C4-2B (cell line): ENCODE measurements around the gene FOXF1.
A peak's percentile ranks its signal among the peaks of the same experiment; 100 is the strongest.

ENCODE experiments used
- H3K27ac ChIP-seq: fragments of 450-650 bp; 2 replicates; pipeline ENCODE4 v1.5.1; 2017
- ZFX ChIP-seq: fragments of 450-650 bp; IDR thresholded peaks from 2 replicates; pipeline ENCODE4 v1.6.1; 2017
- TF ChIP-seq, protein P1 (sequence below): fragments of 450-650 bp; conservative IDR thresholded peaks from 2 replicates; pipeline ENCODE4 v1.5.1; 2017; ENCODE audit warnings: mild to moderate bottlenecking

Gene FOXF1

DNA sequence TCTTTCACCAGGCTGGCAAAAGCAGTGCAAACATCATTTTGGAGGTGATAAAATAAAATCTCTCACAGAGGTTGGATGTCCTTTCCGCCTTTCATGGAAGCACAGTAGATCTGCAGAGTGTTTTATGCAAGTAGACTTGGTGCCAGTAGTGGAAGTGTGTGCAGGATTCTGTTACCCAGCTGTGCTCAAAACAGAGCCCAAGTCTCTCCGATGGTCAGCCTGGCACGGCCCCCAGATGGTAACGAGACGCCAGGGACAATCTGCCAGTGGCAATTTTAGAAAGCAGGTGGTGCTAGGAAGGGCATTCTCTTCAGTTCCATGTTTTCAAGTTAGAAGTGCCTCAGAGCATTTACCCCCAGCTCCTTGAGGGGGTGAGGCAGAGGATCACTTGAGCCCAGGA lies 46.2 kb downstream of the FOXF1 start:
- no peak for TF ChIP-seq ZFX
- TF ChIP-seq, protein P1, sequence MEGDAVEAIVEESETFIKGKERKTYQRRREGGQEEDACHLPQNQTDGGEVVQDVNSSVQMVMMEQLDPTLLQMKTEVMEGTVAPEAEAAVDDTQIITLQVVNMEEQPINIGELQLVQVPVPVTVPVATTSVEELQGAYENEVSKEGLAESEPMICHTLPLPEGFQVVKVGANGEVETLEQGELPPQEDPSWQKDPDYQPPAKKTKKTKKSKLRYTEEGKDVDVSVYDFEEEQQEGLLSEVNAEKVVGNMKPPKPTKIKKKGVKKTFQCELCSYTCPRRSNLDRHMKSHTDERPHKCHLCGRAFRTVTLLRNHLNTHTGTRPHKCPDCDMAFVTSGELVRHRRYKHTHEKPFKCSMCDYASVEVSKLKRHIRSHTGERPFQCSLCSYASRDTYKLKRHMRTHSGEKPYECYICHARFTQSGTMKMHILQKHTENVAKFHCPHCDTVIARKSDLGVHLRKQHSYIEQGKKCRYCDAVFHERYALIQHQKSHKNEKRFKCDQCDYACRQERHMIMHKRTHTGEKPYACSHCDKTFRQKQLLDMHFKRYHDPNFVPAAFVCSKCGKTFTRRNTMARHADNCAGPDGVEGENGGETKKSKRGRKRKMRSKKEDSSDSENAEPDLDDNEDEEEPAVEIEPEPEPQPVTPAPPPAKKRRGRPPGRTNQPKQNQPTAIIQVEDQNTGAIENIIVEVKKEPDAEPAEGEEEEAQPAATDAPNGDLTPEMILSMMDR = no peak
- H3K27ac ChIP-seq = no peak overlapping the region

DNA sequence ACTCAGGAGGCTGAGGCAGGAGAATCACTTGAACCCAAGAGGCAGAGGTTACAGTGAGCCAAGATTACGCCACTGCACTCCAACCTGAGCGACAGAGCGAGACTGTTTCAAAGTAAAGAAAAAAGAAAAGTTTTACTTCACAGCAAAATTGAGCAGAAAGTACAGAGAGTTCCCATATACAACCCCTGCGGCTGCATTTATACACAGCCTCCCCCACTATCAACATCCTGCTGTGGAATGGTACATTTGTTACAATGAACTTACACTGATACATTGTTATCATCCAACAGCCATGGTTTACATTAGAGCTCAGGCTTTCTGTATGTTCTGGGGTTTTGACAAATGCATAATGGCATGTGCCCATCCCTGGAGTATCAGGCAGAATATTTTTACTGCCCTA lies 47.3 kb downstream of the FOXF1 start:
- H3K27ac ChIP-seq = no peak overlapping the region
- TF ChIP-seq ZFX = no peak
- TF ChIP-seq, protein P1 = no peak

DNA sequence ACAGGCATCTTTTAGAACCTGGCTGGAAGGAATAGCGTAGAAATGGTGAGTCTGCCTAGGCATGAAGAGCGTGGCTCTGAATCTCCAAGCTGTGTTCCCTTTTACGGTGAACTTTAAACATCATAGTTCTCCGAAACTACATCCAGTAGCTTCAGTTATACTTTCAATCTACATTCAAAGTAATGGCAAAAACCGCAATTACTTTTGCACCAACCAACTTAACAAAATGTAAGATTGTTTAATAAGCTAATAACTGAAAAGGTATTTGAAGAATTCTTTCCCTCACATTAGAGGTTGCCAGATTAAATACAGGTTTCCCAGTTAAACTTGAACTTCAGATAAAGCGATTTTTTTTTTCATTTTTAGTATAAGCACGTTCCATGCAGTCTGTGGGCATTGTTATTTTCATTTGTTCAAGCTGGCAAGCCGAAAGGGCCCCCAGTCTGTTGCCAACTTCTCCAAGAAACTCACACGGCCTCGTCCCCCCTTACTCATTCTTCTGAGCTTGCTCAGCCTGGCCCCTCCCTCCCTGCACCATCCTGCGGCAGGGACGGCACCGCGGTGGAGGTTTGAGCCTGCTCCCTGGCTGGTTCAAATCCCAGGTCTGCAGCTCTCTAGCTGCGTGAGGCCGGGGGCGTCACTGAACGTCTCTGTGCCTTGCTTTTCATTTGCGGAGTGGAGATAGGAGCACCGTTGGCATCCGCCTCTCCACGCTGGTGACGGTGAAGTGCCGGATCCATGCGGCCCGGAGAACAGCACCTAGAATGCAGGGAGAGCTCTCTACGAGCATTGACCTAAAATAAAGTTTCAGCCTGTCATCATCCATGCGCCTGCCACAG lies 48.2 kb downstream of the FOXF1 start:
- no peak for TF ChIP-seq ZFX
- TF ChIP-seq, protein P1 = no peak

DNA sequence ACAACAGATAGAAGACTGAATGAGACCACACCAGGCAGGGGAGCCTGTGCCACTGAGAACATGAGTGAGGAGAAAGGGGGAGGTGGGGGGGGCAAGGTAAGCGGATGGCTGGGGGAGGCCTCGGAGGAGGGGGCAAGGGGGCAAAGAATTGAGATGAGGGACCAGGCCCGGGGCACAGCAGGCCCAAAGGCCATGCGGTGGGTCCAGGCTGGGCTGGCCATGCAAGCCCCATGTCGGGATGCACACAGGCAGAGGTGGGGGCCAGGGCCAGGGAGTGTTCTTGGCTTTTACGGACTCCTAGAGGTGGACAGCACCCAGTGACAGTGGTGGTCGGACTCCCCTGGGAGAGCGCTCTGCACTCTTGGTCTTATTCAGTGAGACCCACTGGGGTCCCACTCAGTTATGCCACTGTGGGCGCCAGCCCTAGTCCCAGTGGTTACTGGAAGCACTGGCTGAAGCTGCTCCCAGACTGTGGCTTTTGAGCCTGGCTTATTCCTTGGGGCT lies 49.5 kb downstream of the FOXF1 start:
- no peak overlapping the region for H3K27ac ChIP-seq
- TF ChIP-seq ZFX = no peak
- TF ChIP-seq, protein P1 = no peak

More for the DNA sequence above, 48.2 kb downstream of the FOXF1 start:
- no peak overlapping the region for H3K27ac ChIP-seq

DNA sequence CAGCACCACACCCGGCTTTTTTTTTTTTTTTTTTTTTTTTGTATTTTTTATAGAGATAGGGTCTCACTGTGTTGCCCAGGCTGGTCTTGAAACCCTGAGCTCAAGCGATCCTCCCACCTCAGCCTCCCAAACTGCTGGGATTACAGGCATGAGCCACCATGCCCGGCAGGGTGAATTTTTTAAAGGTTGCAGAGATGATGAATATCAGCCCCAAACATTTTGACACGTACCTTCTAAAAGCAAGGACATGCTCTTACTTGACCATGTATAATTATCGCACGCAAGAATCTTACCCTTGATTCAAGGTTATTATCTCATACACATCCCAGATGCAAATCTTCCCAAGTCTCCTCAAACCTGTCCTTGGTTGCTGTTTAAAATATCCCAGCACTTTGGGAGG lies 52.0 kb downstream of the FOXF1 start:
- TF ChIP-seq ZFX = no peak
- TF ChIP-seq, protein P1 = no peak
- H3K27ac ChIP-seq = no peak overlapping the region

DNA sequence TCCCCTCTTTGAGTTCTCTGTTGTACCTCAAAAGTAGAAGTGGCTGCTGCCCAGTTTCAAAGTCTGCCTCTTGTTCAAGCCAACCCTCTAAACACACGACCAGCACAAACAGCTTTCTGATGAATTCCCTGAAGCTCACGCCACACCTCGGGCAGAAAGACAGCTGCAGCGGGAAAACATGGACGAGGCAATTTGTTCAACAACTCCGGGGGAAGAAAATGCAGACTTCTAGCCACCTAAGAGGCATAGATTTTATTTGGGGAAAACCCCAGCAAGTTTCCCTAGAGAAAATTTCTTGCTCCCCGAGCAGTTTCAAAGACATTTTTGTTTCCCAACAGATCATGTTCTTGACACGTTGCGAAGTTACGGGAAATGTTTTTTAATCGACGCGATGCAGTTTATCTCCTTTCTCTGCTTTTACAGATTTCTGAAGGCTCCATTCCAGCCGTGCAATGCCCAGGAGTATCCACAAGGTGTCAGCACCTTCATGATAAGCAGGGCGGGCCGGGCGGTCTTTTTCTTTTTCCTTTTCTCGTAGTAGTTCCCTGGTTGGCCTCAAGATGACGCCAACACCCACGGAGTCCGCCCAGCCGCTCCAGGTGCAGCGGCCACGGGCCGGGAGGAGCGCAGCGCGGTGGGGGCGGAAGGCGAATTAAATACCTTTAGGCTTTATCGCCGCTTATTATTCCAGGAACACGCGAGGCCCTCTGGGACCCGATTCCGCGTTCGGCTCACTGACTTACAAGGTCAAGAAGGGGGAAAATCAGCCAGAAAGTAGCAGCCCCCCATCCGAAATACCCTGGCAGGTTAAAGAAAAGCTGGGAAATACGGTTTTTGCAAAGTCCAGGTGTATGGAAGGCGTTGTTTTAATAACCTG lies 53.4 kb downstream of the FOXF1 start:
- no peak for TF ChIP-seq ZFX
- TF ChIP-seq, protein P1 = peak; percentile 100
- H3K27ac ChIP-seq = no peak overlapping the region
